Thoracic aorta (tissue), 2 donors: ENCODE results near the gene PRSS48. TPM values are rescaled to one million over a fixed set of nuclear protein-coding genes. Genes with fewer than 3 reads are reported as not detected.

ENCODE experiments used
- total RNA-seq, 2 donors: library from RNA; depleted of rRNA; stranded (reverse); fragments of >200 nt; gene quantifications; one replicate each; pipeline versions ENCODE4 v1.1.0 to v1.2.3, GENCODE V29; 2016

PRSS48 gene
- total RNA-seq, 2 donors from 2014 or later = not detected

Other genes starting within 250 kb of the PRSS48 start
- 1,000 to 10,000 TPM; 1,368 to 1,778 TPM for gene RPS3A, start 177.5 kb upstream of the PRSS48 start, total RNA-seq
- 100 to 1,000 TPM in 1 of 2 donors, 10 to 100 TPM in 1; 94.8 to 143 TPM for gene SH3D19, start 48.4 kb downstream of the PRSS48 start, total RNA-seq
- 10 to 100 TPM in 1 of 2 donors, 1 to 10 TPM in 1; 4.9 to 28.8 TPM for gene FHIP1A, start 132.0 kb downstream of the PRSS48 start, total RNA-seq